Measurements from ENCODE around the gene SAFB2. TPM values are rescaled to one million over a fixed set of nuclear protein-coding genes. Genes with fewer than 3 reads are reported as not detected.

Gene SAFB2
- total RNA-seq, 2 experiments from 2014 or later, result 108 to 118 TPM

DNA sequence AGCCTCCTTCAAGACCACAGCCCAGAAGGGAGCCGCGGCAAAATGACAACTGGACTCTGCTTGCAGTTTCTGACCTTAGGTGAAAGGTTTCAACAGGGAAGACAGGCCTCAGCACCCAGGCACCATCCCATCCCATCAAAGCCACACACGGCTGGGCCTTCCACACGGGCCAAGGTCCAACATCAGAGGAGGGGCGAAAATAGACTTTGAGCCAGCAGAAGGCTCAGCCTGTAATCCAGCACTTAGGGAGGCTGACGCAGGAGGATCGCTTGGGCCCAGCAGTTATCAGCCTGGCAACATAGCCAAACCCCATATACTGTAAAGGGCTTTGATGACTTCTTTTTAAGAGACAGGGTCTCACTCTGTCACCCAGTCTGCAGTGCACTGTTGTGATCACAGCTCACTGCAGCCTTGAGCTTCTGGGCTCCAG is 28.0 kb downstream of the SAFB2 start:
- no peaks in the 10 kb centered on the region for H3K9me3 Mint-ChIP-seq
- CTCF ChIA-PET, result interaction anchor here (0.7 kb wide), 1 partner anchor 10 kb away, joined by 5 read pairs; no protein-coding TSS in a partner anchor
- no peak for DNase-seq
- no peak overlapping the region for H3K27ac Mint-ChIP-seq
- no peaks in the 10 kb centered on the region for H3K27me3 Mint-ChIP-seq (ENCODE audit: low read depth)
- peaks cover 51% of the 10 kb centered on the region for H3K36me3 Mint-ChIP-seq (ENCODE audit: low read depth)
- no peaks in the 10 kb centered on the region for H3K4me1 Mint-ChIP-seq (ENCODE audit: low read depth)
- H3K4me3 Mint-ChIP-seq, result no peak overlapping the region
- intact Hi-C loops (cut with micrococcal nuclease), result no loop called here

DNA sequence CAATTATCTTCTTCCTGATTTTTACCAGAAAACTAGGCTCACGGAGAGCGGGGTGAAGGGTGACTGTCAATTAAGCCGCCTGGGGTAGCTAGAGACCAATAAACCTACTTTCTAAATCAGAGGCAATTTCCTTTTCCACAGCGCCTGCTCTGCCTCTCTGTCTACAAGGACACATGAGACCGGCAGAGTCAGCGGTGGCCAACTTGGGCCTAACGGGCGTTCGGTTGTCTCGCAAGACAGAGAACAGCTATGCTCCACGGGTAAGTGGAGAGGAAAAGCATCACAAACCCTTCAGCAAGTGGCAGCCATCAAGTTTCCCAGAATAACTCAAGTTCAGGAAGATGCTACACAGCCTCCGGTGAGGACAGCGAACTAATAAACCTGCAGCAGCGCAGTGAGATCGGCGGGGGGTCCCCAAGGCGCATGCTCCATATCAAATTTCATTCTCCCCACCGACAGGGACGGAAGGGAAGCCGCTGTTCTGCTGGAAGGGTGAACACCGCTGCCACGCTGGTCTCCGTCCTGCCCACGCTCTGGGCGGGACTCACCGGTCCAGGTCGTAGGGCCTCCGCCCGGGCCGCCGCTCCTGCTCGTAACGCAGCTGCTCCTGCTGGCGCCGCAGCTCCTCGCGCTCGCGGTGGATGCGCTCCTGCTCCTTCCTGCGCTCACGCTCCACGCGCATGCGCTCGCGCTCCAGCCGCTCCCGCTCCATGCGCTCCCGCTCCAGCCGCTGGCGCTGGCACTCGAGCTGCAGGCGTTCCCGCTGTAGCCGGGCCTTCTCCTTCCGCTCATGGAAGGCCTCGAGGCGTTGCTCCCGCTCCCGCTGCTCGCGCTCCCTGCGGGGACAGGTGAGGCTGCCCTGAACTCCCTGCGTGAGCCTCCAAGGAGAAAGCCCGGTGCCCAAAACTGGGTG is 29.0 kb downstream of the SAFB2 start:
- Mint-ChIP-seq H3K36me3 (ENCODE audit: low read depth) (peaks cover 47% of the 10 kb centered on the region), H3K4me1 (ENCODE audit: low read depth) (no peaks in the 10 kb centered on the region), H3K27me3 (ENCODE audit: low read depth) (no peaks in the 10 kb centered on the region), H3K4me3 (no peak overlapping the region), H3K27ac (no peak overlapping the region), H3K9me3 (no peaks in the 10 kb centered on the region)
- intact Hi-C loops (cut with micrococcal nuclease), result no loop called here
- DNase-seq, result no peak
- CTCF ChIA-PET, result interaction anchor here (0.7 kb wide), 1 partner anchor 9 kb away, joined by 5 read pairs; no protein-coding TSS in a partner anchor

DNA sequence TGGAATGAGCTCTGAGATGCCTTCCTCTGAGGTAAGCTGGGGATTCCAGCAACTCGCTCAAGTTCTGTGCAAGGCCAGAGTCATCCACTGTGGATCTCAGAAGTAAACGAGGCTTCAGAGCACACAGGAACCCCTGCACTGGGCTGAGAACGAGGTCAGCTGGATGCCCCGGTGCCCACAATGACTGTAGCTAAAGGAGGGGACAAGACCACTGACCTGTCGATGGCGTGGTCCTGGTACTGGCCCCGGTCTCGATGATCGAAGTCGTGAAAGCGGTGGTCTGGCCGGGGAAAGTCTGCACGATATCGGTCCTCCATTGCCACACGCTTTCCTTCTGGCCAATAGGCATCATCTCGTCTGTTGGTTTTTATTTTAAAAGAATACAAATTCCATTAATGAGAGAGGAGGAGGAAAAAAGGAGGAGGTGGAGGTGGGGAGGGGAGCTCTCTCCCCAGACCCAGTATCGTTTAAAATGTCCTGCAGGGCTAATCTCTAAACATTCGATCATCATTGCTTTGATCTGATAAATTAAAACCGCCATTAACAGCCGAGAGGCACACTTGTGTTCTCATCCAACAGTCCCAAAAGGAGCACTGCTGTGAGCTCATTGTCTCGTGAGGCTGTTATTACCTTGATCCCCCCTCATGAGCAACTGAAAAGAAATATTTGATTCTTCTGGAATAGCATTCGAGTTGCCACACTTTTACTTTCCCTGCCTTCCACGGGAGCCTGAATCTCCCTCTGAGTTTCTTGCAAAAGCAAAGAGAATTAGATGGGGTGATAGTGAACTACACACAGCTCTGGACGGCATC is 29.8 kb downstream of the SAFB2 start:
- Mint-ChIP-seq H3K4me1 (ENCODE audit: low read depth) (peaks cover 2% of the 10 kb centered on the region), H3K36me3 (ENCODE audit: low read depth) (peaks cover 50% of the 10 kb centered on the region), H3K27ac (no peak overlapping the region), H3K9me3 (no peaks in the 10 kb centered on the region), H3K27me3 (ENCODE audit: low read depth) (no peaks in the 10 kb centered on the region), H3K4me3 (no peak overlapping the region)
- intact Hi-C loops (cut with micrococcal nuclease), result no loop called here
- CTCF ChIA-PET, result no interaction called here
- no peak for DNase-seq

DNA sequence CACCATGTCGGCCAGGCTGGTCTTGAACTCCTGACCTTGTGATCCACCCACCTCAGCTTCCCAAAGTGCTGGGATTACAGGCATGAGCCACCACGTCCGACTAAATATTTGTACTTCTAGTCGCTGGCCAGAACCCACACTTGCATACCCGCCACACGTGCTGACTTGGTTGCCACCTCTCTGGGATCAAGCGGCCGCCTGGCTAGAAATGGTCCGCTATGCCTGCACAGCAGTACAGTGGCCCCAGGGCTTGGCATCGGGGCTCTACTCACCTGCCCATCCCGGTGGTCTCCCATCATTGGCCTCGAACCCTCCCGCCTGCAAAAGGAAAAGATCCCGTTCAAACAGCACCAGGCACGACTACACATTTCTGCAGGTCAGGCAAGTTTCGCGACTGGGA is 31.1 kb downstream of the SAFB2 start:
- Mint-ChIP-seq H3K36me3 (ENCODE audit: low read depth) (peaks cover 49% of the 10 kb centered on the region), H3K4me1 (ENCODE audit: low read depth) (peaks cover 9% of the 10 kb centered on the region), H3K27ac (no peak overlapping the region), H3K9me3 (no peaks in the 10 kb centered on the region), H3K4me3 (no peak overlapping the region), H3K27me3 (ENCODE audit: low read depth) (no peaks in the 10 kb centered on the region)
- CTCF ChIA-PET, result no interaction called here
- no peak for DNase-seq
- intact Hi-C loops (cut with micrococcal nuclease), result no loop called here

DNA sequence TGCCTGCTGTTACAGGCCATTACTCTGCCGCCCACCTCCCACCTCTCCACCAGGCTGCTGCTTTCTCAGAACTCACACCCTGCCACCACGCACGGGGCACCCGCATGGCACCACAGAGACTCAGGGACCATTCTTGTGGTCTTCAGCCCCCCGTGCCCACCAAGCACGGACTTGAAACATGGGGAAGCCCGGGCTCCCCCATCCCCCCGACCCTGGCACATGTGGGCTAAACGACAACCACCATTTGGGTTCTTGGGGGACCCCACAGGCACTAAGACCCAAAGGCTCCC is 31.8 kb downstream of the SAFB2 start:
- Mint-ChIP-seq H3K9me3 (no peaks in the 10 kb centered on the region), H3K27ac (no peak overlapping the region), H3K4me1 (ENCODE audit: low read depth) (peaks cover 15% of the 10 kb centered on the region), H3K27me3 (ENCODE audit: low read depth) (no peaks in the 10 kb centered on the region), H3K36me3 (ENCODE audit: low read depth) (peaks cover 48% of the 10 kb centered on the region), H3K4me3 (no peak overlapping the region)
- CTCF ChIA-PET, result no interaction called here
- no peak for DNase-seq
- intact Hi-C loops (cut with micrococcal nuclease), result no loop called here

DNA sequence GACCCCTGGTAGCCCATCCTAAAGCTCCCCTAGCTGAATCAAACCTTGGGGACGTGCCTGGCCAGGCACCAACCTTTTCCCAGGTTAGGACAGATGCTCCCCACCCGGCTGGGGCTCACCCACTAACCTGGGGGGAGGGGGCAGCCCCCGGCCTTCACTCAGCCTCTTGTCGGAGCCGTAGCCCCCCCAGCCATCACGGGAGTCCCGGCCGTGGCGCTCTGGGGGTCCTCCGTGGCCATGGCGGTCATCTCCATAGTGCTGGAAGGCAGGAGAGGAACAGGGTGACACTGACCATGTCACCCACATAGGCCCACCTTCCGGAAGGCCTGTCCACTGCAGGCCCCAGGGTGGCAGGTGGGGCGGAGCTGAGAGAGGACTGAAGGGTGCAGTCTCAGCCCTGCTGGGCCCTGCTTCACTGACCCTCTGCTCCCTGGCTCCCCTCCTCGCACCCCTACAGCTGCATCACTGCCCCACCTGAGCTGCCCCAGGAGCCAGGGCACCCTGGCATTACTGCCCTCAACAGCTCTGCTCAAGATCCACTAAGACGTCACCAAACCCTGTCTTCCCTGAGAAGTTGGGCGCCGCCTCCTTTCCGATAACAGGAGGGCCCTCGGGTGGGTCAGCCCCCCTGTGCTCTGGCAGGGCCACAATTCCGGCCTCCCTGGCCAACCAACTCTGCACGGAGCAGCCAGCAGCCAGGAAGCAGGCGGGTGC is 32.3 kb downstream of the SAFB2 start:
- no peaks in the 10 kb centered on the region for H3K9me3 Mint-ChIP-seq
- CTCF ChIA-PET, result no interaction called here
- DNase-seq, result no peak
- H3K27ac Mint-ChIP-seq, result no peak overlapping the region
- H3K4me3 Mint-ChIP-seq, result no peak overlapping the region
- intact Hi-C loops (cut with micrococcal nuclease), result no loop called here
- H3K4me1 Mint-ChIP-seq (ENCODE audit: low read depth), result peaks cover 19% of the 10 kb centered on the region
- peaks cover 45% of the 10 kb centered on the region for H3K36me3 Mint-ChIP-seq (ENCODE audit: low read depth)
- H3K27me3 Mint-ChIP-seq (ENCODE audit: low read depth), result no peaks in the 10 kb centered on the region

DNA sequence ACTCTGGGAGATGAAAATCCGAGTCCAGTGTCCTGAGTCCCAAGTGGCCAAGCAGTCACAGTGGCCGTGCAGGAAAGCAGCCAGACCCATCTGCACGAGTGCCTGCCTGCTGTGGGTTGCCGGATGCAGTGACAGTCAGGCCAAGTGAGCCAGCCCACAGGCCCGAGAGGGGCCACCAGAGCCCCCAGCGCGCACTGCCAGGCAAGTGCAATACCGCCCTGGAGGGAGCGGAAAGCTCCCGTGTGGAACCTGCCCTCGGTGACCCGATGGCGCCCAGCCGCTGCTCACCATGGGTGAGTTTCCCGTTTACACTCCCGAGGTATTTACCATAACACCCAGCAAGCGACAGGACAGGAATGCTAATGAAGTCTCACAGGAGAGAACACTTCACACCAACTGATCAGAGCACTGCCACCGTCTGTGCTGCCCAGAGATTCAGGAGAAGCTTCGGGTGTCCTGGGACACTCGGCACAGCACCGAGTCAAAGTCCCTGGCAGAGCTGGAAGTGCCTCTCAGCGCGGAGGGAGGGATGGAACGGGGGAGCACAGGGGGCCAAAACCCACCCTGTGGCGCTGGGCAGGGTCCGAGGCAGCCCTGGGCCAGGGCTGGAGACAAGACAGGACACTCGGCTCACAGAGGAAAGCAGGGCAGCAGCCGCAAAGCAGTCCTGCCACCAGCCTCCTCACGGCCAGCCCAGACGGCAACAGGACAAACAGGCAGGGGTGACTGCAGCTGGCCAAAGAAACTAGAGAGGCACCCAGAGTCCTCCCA is 33.5 kb downstream of the SAFB2 start:
- Mint-ChIP-seq H3K27me3 (ENCODE audit: low read depth) (no peaks in the 10 kb centered on the region), H3K4me3 (no peak overlapping the region), H3K4me1 (ENCODE audit: low read depth) (peaks cover 19% of the 10 kb centered on the region), H3K36me3 (ENCODE audit: low read depth) (peaks cover 37% of the 10 kb centered on the region), H3K9me3 (no peaks in the 10 kb centered on the region), H3K27ac (peak overlapping the region; percentile 46)
- no peak for DNase-seq
- CTCF ChIA-PET, result no interaction called here
- intact Hi-C loops (cut with micrococcal nuclease), result loop anchor here (10.0 kb wide), 1 partner anchor 206 kb away; the partner anchor contains the start of gene DUS3L

DNA sequence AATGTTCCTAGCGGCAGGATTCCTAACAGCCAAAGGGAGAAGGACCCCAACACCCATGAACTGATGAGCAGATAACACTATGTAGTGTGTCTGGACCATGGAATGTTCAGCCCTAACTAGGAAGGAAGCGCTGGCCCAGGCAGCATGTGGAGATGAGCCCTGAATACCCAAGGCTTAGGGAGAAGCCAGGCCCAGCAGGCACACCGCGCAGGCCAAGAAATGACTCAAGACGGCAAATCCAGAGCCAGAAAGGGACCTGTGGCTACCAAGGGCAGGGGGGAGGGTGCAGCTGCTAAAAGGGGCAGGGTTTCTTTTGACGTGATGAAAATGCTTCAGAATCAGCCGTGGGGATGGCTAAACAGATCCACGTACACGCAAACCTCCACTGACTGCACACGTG is 34.1 kb downstream of the SAFB2 start:
- no peaks in the 10 kb centered on the region for H3K9me3 Mint-ChIP-seq
- H3K27ac Mint-ChIP-seq, result no peak overlapping the region
- CTCF ChIA-PET, result no interaction called here
- intact Hi-C loops (cut with micrococcal nuclease), result loop anchor here (10.0 kb wide), 1 partner anchor 206 kb away; the partner anchor contains the start of gene DUS3L
- H3K4me3 Mint-ChIP-seq, result no peak overlapping the region
- H3K27me3 Mint-ChIP-seq (ENCODE audit: low read depth), result no peaks in the 10 kb centered on the region
- H3K36me3 Mint-ChIP-seq (ENCODE audit: low read depth), result peaks cover 35% of the 10 kb centered on the region
- H3K4me1 Mint-ChIP-seq (ENCODE audit: low read depth), result peaks cover 19% of the 10 kb centered on the region
- DNase-seq, result no peak

DNA sequence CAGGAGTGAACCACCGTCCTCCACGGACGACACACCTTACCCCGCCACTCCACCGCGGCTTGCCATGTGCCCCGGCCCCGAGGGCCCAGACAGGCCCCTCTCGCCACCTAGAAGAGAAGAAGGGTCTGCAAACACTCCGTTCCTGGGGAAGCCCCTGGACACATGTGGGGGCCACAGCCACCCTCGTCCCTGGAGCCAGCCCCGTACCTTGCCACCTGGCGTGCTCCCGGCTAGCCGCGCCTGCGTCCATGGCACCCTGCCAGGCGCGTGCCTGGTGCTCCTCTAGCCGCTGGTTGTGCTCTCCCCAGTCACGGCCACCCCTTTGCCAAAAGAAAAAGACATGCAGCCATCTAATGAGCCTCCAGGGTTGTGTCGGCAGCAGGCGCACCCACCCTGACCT is 34.9 kb downstream of the SAFB2 start:
- Mint-ChIP-seq H3K27ac (no peak overlapping the region), H3K9me3 (no peaks in the 10 kb centered on the region), H3K4me3 (no peak overlapping the region), H3K4me1 (ENCODE audit: low read depth) (peaks cover 19% of the 10 kb centered on the region), H3K27me3 (ENCODE audit: low read depth) (no peaks in the 10 kb centered on the region), H3K36me3 (ENCODE audit: low read depth) (peaks cover 27% of the 10 kb centered on the region)
- CTCF ChIA-PET, result no interaction called here
- DNase-seq, result no peak
- intact Hi-C loops (cut with micrococcal nuclease), result loop anchor here (10.0 kb wide), 1 partner anchor 207 kb away; the partner anchor contains the start of gene DUS3L

DNA sequence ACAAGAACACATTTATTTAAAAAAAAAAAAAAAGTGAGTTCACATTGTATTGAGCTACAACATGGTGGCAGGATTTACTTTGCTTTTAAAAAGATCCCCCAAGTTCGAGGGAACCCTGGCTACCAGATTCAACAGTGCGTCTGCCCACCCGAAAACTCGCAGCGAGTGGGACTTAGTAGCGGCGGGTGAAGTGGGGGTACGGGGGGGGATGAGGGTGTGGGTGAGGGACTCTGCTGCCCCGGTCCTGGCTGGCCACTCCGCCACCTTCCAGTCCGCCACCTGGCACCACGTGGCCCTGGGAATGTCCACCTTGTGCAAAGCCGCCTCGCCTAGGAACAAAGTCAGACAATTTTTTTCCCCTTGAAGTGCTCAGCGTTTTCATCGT is 35.5 kb downstream of the SAFB2 start:
- Mint-ChIP-seq H3K9me3 (no peaks in the 10 kb centered on the region), H3K36me3 (ENCODE audit: low read depth) (peaks cover 27% of the 10 kb centered on the region), H3K27me3 (ENCODE audit: low read depth) (no peaks in the 10 kb centered on the region), H3K4me3 (no peak overlapping the region), H3K4me1 (ENCODE audit: low read depth) (peaks cover 19% of the 10 kb centered on the region), H3K27ac (no peak overlapping the region)
- CTCF ChIA-PET, result interaction anchor here (0.6 to 0.8 kb wide), 2 partner anchors 52 to 316 kb away, joined by 3 to 4 read pairs; no protein-coding TSS in a partner anchor
- no peak for DNase-seq
- intact Hi-C loops (cut with micrococcal nuclease), result loop anchor here (10.0 kb wide), 1 partner anchor 208 kb away; the partner anchor contains the start of gene DUS3L

DNA sequence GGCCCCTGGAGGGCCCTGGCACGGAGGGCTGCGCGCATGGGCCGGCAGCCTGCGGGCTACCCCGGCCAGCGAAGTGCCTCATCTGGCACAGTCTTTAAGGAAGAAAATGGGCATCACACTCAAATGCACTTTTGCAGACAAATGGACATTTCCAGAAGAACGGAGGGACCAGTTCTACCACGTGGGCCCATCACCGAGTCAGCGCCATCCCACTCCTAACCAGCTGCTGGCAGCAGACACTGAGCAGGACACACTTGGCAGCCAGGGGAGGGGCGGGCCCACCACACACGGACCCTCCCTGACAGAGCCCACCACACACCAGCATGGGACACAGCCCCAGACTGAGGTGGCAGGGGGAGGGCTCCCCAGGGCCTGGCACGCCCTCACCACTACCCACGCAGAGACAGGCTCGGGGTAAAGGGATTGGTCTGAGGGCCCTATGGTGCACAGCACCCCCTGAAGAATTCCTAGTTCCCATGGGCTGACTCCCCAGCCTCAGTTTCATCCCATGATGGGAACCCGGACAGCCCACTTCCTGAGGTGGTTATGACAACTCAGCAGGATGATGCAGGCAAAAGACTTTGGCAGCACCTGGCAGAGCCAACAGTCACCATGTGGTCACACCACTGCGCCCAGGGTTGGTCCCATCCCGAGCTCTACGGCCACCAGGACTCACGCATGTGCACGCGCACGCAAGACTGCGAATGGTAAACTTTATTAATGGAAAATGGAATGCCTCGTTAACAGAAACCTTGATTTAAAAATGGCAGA is 36.1 kb downstream of the SAFB2 start:
- CTCF ChIA-PET, result interaction anchor here (0.6 to 0.8 kb wide), 2 partner anchors 52 to 317 kb away, joined by 3 to 4 read pairs; no protein-coding TSS in a partner anchor
- Mint-ChIP-seq H3K9me3 (no peaks in the 10 kb centered on the region), H3K27ac (peak overlapping the region; percentile 18), H3K36me3 (ENCODE audit: low read depth) (peaks cover 22% of the 10 kb centered on the region), H3K4me1 (ENCODE audit: low read depth) (peaks cover 19% of the 10 kb centered on the region), H3K4me3 (no peak overlapping the region), H3K27me3 (ENCODE audit: low read depth) (no peaks in the 10 kb centered on the region)
- DNase-seq, result no peak
- intact Hi-C loops (cut with micrococcal nuclease), result loop anchor here (10.0 kb wide), 1 partner anchor 208 kb away; the partner anchor contains the start of gene DUS3L
